H1 (cell line): Measurements from ENCODE around the gene TBX21.

Experiments
- CHD7 ChIP-seq: fragments of 300-600 bp; sonication (generic); IDR thresholded peaks from 2 replicates; pipeline ENCODE4 v1.7.1; 2012; ENCODE audit warnings: low read length, moderate library complexity, mild to moderate bottlenecking, inconsistent platforms; ENCODE audit not compliant: insufficient replicate concordance
- CREB1 ChIP-seq: IDR thresholded peaks from 2 replicates; pipeline ENCODE4 v1.6.1; 2012; ENCODE audit warnings: inconsistent platforms
- CTCF ChIP-seq, 3 experiments: IDR thresholded peaks; 1 replicate in 2 of 3; 2 replicates in 1 of 3; pipeline versions ENCODE4 v1.5.1 to v1.6.1; 2011; ENCODE audit warnings: low read length in 3 of 3, mild to moderate bottlenecking in 3 of 3, inconsistent platforms in 2 of 3, low read depth in 1 of 3, moderate library complexity in 1 of 3; ENCODE audit not compliant: insufficient read depth in 1 of 3; ENCODE audit errors: control extremely low read depth in 1 of 3
- EZH2 ChIP-seq: fragments of 200-600 bp; sonication (generic); IDR thresholded peaks from 2 replicates; pipeline ENCODE4 v1.7.1; 2012; ENCODE audit warnings: low read depth, mild to moderate bottlenecking, moderate library complexity, low read length, inconsistent platforms; ENCODE audit not compliant: severe bottlenecking
- MAFK ChIP-seq: IDR thresholded peaks from 2 replicates; pipeline ENCODE4 v1.6.1; 2012; ENCODE audit warnings: low read depth, mild to moderate bottlenecking, improper control_type of control experiment, low read length

GRCh38 chr17:47718634-47719405, 14.2 kb upstream of the TBX21 start:
- TF ChIP-seq CREB1 (no peak), MAFK (no peak), CHD7 (no peak), EZH2 (no peak), CTCF (IDR thresholded peaks at IDR 0.05; ENCODE audit: control extremely low read depth in 1 of 3, insufficient read depth in 1 of 3, low read depth in 1 of 3, low read length in 3 of 3) (no peak)
